Hippocampal formation (tissue), 2 donors: ENCODE measurements around the gene DUSP12.

ENCODE experiments used
- DNase-seq, 2 donors: peaks; one replicate each; lab custom pipeline; 2025; lab: John Stamatoyannopoulos, UW

DUSP12 gene

GRCh38 chr1:161770250-161770649, 20.7 kb downstream of the DUSP12 start:
- DNase-seq: no peak

GRCh38 chr1:161771161-161771560, 21.6 kb downstream of the DUSP12 start:
- DNase-seq: no peak

- DNase-seq: no peak
These were observed 22.4 kb downstream of the DUSP12 start for GRCh38 chr1:161771973-161772372.

- peak in 1 of 2 donors; percentile 31 for DNase-seq
These were observed 22.8 kb downstream of the DUSP12 start for GRCh38 chr1:161772397-161772796.

GRCh38 chr1:161773791-161774190, 24.2 kb downstream of the DUSP12 start:
- DNase-seq: no peak

- no peak for DNase-seq
These were observed 27.7 kb downstream of the DUSP12 start for GRCh38 chr1:161777261-161777660.

- DNase-seq: no peak
These were observed 28.9 kb downstream of the DUSP12 start for GRCh38 chr1:161778522-161778921.

- DNase-seq: no peak
These were observed 29.8 kb downstream of the DUSP12 start for GRCh38 chr1:161779393-161779792.

- DNase-seq: no peak
These were observed 32.4 kb downstream of the DUSP12 start for GRCh38 chr1:161781995-161782394.

GRCh38 chr1:161782886-161783285, 33.3 kb downstream of the DUSP12 start:
- no peak for DNase-seq

- peak in 1 of 2 donors; percentile 10 for DNase-seq
These were observed 35.4 kb downstream of the DUSP12 start for GRCh38 chr1:161784968-161785367.

GRCh38 chr1:161787355-161787754, 37.8 kb downstream of the DUSP12 start:
- no peak for DNase-seq

GRCh38 chr1:161790587-161791317, 41.2 kb downstream of the DUSP12 start:
- DNase-seq: no peak

- no peak for DNase-seq
These were observed 42.5 kb downstream of the DUSP12 start for GRCh38 chr1:161791904-161792655.

- peak in 1 of 2 donors; percentile 79 for DNase-seq
These were observed 43.2 kb downstream of the DUSP12 start for GRCh38 chr1:161792740-161793139.

GRCh38 chr1:161799792-161800191, 50.2 kb downstream of the DUSP12 start:
- DNase-seq: no peak

GRCh38 chr1:161801955-161802354, 52.4 kb downstream of the DUSP12 start:
- no peak for DNase-seq

- no peak for DNase-seq
These were observed 53.6 kb downstream of the DUSP12 start for GRCh38 chr1:161803181-161803580.

GRCh38 chr1:161805399-161806197, 56.0 kb downstream of the DUSP12 start:
- peak in 1 of 2 donors; percentile 2 for DNase-seq
